Lung (tissue), 12 donors: ENCODE data around the gene TSKU. TPM values are rescaled to one million over a fixed set of nuclear protein-coding genes. Genes with fewer than 3 reads are reported as not detected.

Experiments
- ATAC-seq: fragments of 200-7000 bp; cut with Tn5 transposase; one replicate; pipeline ENCODE4 v1.9.1; 2020; ENCODE audit warnings: moderate number of reproducible peaks; ENCODE audit not compliant: insufficient read depth, low FRiP score
- DNase-seq, 3 donors: peaks; one replicate each; pipeline ENCODE4 v3.0.0-alpha.2; 2013 to 2017
- H3K27ac ChIP-seq, 2 donors: one replicate each; pipeline ENCODE4 v1.5.1; 2013; ENCODE audit warnings: mild to moderate bottlenecking in 2 of 2, moderate library complexity in 2 of 2, control low read depth in 1 of 2, inconsistent platforms in 1 of 2, low read depth in 1 of 2, low read length in 1 of 2
- H3K27me3 ChIP-seq, 3 donors: one replicate each; pipeline ENCODE4 v1.5.1; 2013; ENCODE audit warnings: low read length in 2 of 3; ENCODE audit not compliant: control insufficient read depth in 3 of 3, insufficient read depth in 3 of 3
- H3K36me3 ChIP-seq, 4 donors: one replicate each; pipeline ENCODE4 v1.5.1; 2013; ENCODE audit warnings: low read length in 4 of 4, mild to moderate bottlenecking in 1 of 4, moderate library complexity in 1 of 4; ENCODE audit not compliant: control insufficient read depth in 4 of 4, insufficient read depth in 4 of 4
- H3K4me1 ChIP-seq, 5 donors: one replicate each; pipeline ENCODE4 v1.5.1; 2013; ENCODE audit warnings: low read length in 5 of 5, mild to moderate bottlenecking in 2 of 5, moderate library complexity in 1 of 5; ENCODE audit not compliant: control insufficient read depth in 5 of 5, insufficient read depth in 5 of 5
- H3K4me3 ChIP-seq: one replicate; pipeline ENCODE4 v1.5.1; 2013; ENCODE audit warnings: mild to moderate bottlenecking, control low read depth, moderate library complexity
- H3K9ac ChIP-seq, 2 donors: one replicate each; pipeline ENCODE4 v1.5.1; 2013; ENCODE audit warnings: low read length in 2 of 2, control low read depth in 1 of 2; ENCODE audit not compliant: insufficient read depth in 1 of 2
- H3K9me3 ChIP-seq, 4 donors: one replicate each; pipeline ENCODE4 v1.5.1; 2013; ENCODE audit warnings: low read length in 3 of 4, mild to moderate bottlenecking in 1 of 4, moderate library complexity in 1 of 4; ENCODE audit not compliant: control insufficient read depth in 4 of 4, insufficient read depth in 3 of 4
- WGBS, 2 donors: extraction: QIAGEN DNeasy Blood & Tissue Kit; methylation state at CpG; one replicate each; pipeline ENCODE4 v1.1.7; 2013; 5-methylcytosine and 5-hydroxymethylcytosine counted together
- polyA plus RNA-seq, 2 donors: library from polyadenylated mRNA; stranded (reverse); fragments of 200-250 nt; gene quantifications; one replicate each; pipeline ENCODE4 v1.2.1, GENCODE V29; 2013
- total RNA-seq, 2 donors: library from RNA; depleted of rRNA in 1 of 2; stranded (reverse); fragments of >200 nt in 1 of 2; gene quantifications; one replicate each; pipeline ENCODE4 v1.2.1, GENCODE V29; 2014 to 2021
- TF ChIP-seq, protein P1 (sequence below): IDR thresholded peaks from 2 replicates; pipeline ENCODE4 v1.5.1; 2012; ENCODE audit warnings: mild to moderate bottlenecking; ENCODE audit errors: control extremely low read depth, extremely low read depth
- donor health status: control.
- donor health status: control.
- donor health status: Bipolar disorder and iron deficiency.
- donor health status: healthy.
- donor health status: DM: yes; HTN: yes; CAD: no.

TSKU gene
- total and polyA plus RNA-seq, 4 donors = 3.7 to 18.6 (median 11.6) TPM

DNA sequence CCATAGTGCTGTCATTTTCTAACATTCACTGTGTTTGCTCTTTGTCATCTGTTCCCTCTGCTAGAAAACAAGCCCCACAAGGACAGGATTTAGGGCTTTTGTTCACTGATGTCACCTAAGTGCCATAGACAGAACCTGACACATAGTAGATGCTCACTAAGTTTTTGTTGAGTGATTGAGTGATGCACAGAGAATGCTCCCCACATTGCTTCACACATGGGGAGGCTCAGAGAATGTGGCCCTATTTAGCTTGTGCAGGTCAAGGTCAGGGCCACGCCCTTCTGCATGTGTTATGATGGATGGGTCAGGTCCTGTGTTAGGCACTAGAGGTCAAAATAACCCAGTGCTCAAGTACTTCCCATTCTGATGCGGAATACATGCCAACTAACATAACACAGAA, 33.1 kb upstream of the TSKU start:
- Histone ChIP-seq H3K4me1 (peaks cover 0 to 28% (median 3%) of the 10 kb centered on the region in 5 donors), H3K36me3 (no peaks in the 10 kb centered on the region), H3K9ac (no peak overlapping the region), H3K4me3 (no peak overlapping the region), H3K9me3 (no peaks in the 10 kb centered on the region), H3K27ac (no peak overlapping the region), H3K27me3 (no peaks in the 10 kb centered on the region)
- 90 to 94% methylated on average over 2 of the region's 2 CpGs for WGBS, 2 donors
- TF ChIP-seq, protein P1, sequence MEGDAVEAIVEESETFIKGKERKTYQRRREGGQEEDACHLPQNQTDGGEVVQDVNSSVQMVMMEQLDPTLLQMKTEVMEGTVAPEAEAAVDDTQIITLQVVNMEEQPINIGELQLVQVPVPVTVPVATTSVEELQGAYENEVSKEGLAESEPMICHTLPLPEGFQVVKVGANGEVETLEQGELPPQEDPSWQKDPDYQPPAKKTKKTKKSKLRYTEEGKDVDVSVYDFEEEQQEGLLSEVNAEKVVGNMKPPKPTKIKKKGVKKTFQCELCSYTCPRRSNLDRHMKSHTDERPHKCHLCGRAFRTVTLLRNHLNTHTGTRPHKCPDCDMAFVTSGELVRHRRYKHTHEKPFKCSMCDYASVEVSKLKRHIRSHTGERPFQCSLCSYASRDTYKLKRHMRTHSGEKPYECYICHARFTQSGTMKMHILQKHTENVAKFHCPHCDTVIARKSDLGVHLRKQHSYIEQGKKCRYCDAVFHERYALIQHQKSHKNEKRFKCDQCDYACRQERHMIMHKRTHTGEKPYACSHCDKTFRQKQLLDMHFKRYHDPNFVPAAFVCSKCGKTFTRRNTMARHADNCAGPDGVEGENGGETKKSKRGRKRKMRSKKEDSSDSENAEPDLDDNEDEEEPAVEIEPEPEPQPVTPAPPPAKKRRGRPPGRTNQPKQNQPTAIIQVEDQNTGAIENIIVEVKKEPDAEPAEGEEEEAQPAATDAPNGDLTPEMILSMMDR = no peak
- ATAC-seq = no peak
- DNase-seq = no peak

- TF ChIP-seq, protein P1 = no peak
- peaks cover 0 to 28% (median 3%) of the 10 kb centered on the region in 5 donors for H3K4me1 ChIP-seq
- no peaks in the 10 kb centered on the region for H3K27me3 ChIP-seq
- no peak for DNase-seq
- no peak overlapping the region for H3K9ac ChIP-seq
- ATAC-seq = no peak
- H3K4me3 ChIP-seq = no peak overlapping the region
- no peak overlapping the region for H3K27ac ChIP-seq
- WGBS, 2 donors = 92 to 97% methylated on average over 6 of the region's 6 CpGs
- H3K9me3 ChIP-seq = no peaks in the 10 kb centered on the region
- H3K36me3 ChIP-seq = no peaks in the 10 kb centered on the region
Observed at GRCh38 chr11:76750746-76751145, 32.4 kb upstream of the TSKU start.

GRCh38 chr11:76752321-76753143, 30.6 kb upstream of the TSKU start:
- DNase-seq (peak; percentile 87 to 94 (median 89)), ATAC-seq (peak; percentile 80)
- Histone ChIP-seq H3K36me3 (no peaks in the 10 kb centered on the region), H3K27ac (no peak overlapping the region), H3K4me3 (no peak overlapping the region), H3K9me3 (no peaks in the 10 kb centered on the region), H3K9ac (peak overlapping the region; percentile 3 to 68), H3K27me3 (no peaks in the 10 kb centered on the region), H3K4me1 (peaks cover 0 to 28% (median 3%) of the 10 kb centered on the region in 5 donors)
- 42 to 62% methylated on average over 25 of the region's 25 CpGs for WGBS, 2 donors
- TF ChIP-seq, protein P1 = no peak
